Left cardiac atrium (tissue), 4 donors: Measurements from ENCODE around the gene A4GALT. TPM values are rescaled to one million over a fixed set of nuclear protein-coding genes. Genes with fewer than 3 reads are reported as not detected.
A peak's percentile ranks its signal among the peaks of the same experiment; 100 is the strongest.

Source experiments
- ATAC-seq, 2 donors: fragments of 200-7000 bp; cut with Tn5 transposase; one replicate each; pipeline ENCODE4 v1.9.1; 2020; ENCODE audit warnings: mild to moderate bottlenecking in 2 of 2, moderate library complexity in 2 of 2
- DNase-seq: peaks from one replicate; pipeline ENCODE4 v3.0.0-alpha.2; 2020
- intact Hi-C, 2 donors: fragments of 100-400 bp; cut with DNase I; formaldehyde crosslinking; loops; one replicate each; pipeline versions ENCODE4 v1.14.1 to v1.15.1; 2022 to 2023
- total RNA-seq, 2 donors: library from RNA; stranded (reverse); fragmentation: NEBNext Ultra II Directional; extraction: Animal tissue kit (Norgen Biotek cat#: 25700); gene quantifications; one replicate each; pipeline ENCODE4 v1.2.1, GENCODE V29; 2021
- donor health status: DM: no; HTN: yes; CAD: no.
- donor health status: DM: no; HTN: yes; CAD: no; lungs with severe emphysema.
- donor health status: DM: yes; HTN: yes; CAD: no.
- donor health status: Dilated cardiomyopathy.

A4GALT gene
- total RNA-seq, 2 donors from 2014 or later, result 56.0 to 108 TPM

DNA sequence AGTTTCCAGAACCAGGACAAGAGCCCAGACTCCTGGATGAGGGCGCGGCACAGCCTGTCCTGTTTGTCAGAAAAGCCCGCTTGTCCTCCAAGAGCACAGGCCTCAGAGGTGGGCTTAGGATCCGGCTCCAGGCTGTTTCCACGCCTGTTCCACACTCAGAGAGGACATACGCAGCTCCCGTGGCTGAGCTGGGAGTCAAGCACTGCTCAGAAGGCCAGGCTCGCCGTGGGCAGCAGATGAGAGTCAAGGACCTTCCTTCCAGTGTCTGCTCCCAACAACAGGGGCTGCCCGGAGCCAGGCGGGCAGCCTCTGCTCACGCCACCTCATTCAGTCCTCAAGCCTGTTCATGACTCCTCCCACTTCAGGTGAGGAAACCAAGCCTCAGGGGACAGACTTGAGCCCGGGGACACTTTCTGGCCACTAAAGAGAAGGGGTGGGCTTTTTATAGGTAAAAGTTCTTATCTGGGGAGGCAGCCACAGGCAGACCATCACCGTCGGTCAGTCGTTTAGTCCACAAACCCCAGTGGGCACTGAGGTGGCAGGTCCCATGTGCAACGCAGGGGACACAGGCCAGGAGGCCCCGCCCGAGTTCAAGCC is 75.2 kb downstream of the A4GALT start:
- intact Hi-C loops, result no loop called here
- DNase-seq (no peak), ATAC-seq (no peak)

GRCh38 chr22:42644422-42645340 is 76.0 kb downstream of the A4GALT start:
- intact Hi-C loops, result no loop called here
- ATAC-seq, result peak; percentile 2 to 14
- peak; percentile 72 for DNase-seq

DNA sequence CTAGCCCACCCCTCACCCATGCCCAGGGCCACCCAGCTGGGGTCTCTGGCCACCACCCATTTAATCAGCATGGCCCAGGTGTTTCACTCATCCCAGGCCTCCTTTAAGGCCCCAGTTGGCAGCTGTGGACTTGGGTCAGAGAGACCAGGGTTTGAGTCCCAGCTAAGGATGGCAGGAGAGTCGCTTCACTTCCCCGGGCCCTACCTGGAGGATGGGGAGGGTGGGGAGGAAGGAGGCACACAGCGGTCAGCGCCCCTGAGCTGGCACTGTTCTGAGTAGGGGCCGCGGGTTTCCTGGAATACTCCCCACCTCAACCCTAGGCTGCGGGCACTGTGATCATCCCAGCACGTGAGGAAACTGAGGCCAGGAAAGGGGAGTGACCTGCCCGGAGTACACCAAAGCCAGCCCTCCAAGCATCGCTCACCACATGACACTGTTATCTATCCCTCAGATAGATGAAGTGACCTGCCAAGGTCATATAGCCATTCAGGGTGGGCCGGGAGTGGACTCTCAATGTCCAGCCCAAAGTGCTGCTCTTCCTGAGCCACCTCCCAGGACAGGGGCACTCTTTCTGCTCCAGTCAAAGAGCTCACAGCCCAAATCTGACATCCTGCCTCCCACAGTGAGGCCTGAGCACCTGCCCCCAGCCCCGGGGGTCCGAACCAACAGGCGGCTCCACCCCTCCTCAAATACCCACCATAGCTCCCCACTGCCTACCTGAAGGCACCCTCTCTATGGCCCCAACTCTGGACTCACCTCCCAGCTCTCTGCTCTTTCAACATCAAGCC is 76.8 kb downstream of the A4GALT start:
- intact Hi-C loops, result no loop called here
- DNase-seq (no peak), ATAC-seq (no peak)

DNA sequence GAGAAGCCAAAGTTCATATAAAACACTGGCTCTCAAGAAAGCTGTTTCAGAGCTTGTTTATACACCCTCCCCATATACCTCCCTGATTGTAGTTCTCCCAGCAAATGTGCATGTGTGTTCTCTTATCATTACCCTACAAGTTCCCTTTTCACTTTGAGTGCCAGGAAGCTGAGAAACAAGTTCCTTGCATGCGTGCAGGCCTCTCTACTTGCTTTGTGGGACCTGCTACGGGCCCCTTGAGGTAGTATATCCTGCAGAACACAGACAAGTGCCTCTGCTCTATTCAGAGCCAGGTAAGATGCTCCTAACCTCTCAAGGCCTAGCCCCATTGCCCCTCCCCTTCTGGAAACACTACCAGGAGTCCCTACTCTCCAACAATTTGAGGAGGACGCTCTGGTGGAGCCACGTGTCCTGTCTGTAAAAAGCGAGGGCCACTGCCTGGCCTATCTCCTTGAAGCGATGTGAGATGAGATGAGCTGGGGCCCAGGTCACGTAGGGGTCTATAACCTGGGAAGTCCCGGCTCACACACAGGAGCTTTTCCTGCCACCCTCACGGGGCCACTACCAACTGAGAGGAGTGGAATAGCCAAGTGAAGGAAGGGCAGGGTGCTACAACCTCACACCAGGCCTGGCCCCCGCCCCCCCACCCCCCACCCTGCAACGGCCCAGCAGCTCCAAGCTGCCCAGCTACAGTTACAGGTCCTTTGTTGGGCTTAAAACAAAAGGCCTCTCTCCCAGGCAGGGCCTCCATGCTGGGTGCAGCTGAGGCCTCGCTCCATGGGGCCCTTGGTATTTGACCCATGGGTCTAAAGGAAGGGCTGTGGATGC is 77.7 kb downstream of the A4GALT start:
- DNase-seq (no peak), ATAC-seq (no peak)
- intact Hi-C loops, result no loop called here

Other genes starting within 250 kb of the A4GALT start
- 10 to 100 TPM; 21.1 to 26.6 TPM for gene RRP7A, start 201.1 kb downstream of the A4GALT start, total RNA-seq
- 1 to 10 TPM; 1.4 to 2.1 TPM for gene SERHL2, start 166.9 kb downstream of the A4GALT start, total RNA-seq
- gene POLDIP3, start 106.0 kb downstream of the A4GALT start, total RNA-seq, result 10 to 100 TPM; 32.5 to 34.7 TPM
- under 1 TPM; 0.42 to 0.77 TPM for gene ATP5MGL, start 80.3 kb downstream of the A4GALT start, total RNA-seq
- gene CYB5R3, start 71.5 kb downstream of the A4GALT start, total RNA-seq, result 100 to 1,000 TPM; 295 to 306 TPM
- 10 to 100 TPM; 21.2 to 39.8 TPM for gene ARFGAP3, start 136.4 kb upstream of the A4GALT start, total RNA-seq